Measurements from ENCODE around the gene UCP1.

DNA sequence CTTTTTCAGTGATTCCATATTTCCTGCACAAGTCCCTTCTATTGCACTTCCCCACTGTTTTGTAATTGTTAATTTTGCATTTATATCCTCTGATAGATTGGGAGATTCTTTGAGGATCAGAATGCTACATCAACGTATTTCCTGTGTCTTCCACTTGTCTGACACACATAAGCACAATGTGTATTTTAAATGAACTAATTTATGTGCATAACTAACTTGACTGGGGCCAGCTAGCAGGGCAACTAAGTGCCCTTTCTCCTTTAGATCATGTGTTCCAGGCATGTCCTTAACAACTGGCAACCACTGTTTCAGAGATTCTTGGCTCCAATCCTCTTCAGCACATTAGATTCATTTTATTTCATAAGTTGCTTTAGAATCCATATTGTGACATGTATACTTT is 15.7 kb upstream of the UCP1 start:
- TF ChIP-seq, protein P1, sequence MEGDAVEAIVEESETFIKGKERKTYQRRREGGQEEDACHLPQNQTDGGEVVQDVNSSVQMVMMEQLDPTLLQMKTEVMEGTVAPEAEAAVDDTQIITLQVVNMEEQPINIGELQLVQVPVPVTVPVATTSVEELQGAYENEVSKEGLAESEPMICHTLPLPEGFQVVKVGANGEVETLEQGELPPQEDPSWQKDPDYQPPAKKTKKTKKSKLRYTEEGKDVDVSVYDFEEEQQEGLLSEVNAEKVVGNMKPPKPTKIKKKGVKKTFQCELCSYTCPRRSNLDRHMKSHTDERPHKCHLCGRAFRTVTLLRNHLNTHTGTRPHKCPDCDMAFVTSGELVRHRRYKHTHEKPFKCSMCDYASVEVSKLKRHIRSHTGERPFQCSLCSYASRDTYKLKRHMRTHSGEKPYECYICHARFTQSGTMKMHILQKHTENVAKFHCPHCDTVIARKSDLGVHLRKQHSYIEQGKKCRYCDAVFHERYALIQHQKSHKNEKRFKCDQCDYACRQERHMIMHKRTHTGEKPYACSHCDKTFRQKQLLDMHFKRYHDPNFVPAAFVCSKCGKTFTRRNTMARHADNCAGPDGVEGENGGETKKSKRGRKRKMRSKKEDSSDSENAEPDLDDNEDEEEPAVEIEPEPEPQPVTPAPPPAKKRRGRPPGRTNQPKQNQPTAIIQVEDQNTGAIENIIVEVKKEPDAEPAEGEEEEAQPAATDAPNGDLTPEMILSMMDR (conservative IDR thresholded peaks at IDR 0.05), result no peak
- TF ChIP-seq ZFX (IDR thresholded peaks at IDR 0.05), result no peak
